ENCODE measurements around the gene ZMIZ2.

Gene ZMIZ2

GRCh38 chr7:44756904-44757303 lies 8.3 kb downstream of the ZMIZ2 start:
- DNase-seq (ENCODE audit: low read depth in 1 of 2, low spot score in 1 of 2), result no peak

DNA sequence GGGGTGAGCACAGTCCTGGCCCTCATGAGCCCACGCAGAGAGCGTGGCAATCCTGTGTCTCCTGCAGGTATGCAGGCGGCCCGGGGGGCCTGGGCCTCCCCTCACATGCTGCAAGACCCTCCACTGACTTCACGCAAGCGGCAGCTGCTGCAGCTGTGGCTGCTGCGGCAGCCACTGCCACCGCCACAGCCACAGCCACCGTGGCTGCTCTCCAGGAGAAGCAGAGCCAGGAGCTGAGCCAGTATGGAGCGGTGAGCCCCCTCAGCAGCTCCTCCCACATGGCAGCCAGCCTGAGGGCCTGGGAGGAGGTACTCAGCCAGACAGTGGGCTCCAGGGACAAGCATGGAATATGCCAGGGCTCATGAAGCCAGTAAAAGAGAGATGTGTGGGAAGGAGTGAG lies 8.7 kb downstream of the ZMIZ2 start:
- DNase-seq (ENCODE audit: low read depth in 1 of 2, low spot score in 1 of 2), result no peak

- no peak for DNase-seq (ENCODE audit: low read depth in 1 of 2, low spot score in 1 of 2)
Measured at GRCh38 chr7:44757739-44758138, 9.1 kb downstream of the ZMIZ2 start.

DNA sequence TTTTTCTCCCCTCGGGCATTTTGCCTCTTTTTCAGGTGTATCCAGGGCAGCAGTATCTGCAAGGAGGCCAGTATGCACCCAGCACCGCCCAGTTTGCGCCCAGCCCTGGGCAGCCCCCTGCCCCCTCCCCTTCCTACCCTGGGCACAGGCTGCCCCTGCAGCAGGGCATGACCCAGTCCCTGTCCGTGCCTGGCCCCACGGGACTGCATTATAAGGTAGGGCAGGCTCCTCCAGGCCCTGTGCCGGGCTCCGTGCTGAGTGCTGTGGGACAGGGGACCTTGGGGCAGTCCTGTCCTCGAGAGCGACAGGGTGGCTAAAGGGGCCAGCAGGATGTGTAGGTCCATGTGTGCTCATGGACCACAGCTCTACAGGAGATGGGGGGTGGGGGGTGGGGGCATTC lies 10.6 kb downstream of the ZMIZ2 start:
- DNase-seq (ENCODE audit: low read depth in 1 of 2, low spot score in 1 of 2), result no peak

- no peak for DNase-seq (ENCODE audit: low read depth in 1 of 2, low spot score in 1 of 2)
Measured at GRCh38 chr7:44760034-44760580, 11.5 kb downstream of the ZMIZ2 start.

- DNase-seq (ENCODE audit: low read depth in 1 of 2, low spot score in 1 of 2), result no peak
Measured at GRCh38 chr7:44761207-44762161, 12.8 kb downstream of the ZMIZ2 start.

DNA sequence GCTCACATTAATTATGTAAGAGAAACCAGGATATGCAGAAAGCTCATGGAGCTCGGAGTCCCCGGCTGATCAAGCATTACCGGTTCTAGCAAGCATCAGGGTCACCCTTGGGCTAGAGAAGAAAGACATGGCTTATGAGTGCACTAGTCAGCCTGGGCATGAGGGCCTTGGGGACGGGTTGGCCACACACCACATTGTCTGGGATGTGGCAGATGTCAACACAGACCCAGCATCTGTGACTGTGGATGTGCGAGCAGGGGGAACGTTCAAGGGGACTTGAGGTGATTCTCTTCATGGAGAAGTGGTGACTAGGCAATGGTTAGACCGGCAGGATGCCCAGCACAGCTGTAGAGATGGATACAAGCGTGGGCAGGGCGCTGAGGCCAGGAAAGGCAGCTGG lies 13.7 kb downstream of the ZMIZ2 start:
- DNase-seq (ENCODE audit: low read depth in 1 of 2, low spot score in 1 of 2), result no peak

- no peak for DNase-seq (ENCODE audit: low read depth in 1 of 2, low spot score in 1 of 2)
Measured at GRCh38 chr7:44762726-44763522, 14.3 kb downstream of the ZMIZ2 start.

- no peak for DNase-seq (ENCODE audit: low read depth in 1 of 2, low spot score in 1 of 2)
Measured at GRCh38 chr7:44764081-44764480, 15.4 kb downstream of the ZMIZ2 start.

GRCh38 chr7:44764665-44765578 lies 16.3 kb downstream of the ZMIZ2 start:
- no peak for DNase-seq (ENCODE audit: low read depth in 1 of 2, low spot score in 1 of 2)

DNA sequence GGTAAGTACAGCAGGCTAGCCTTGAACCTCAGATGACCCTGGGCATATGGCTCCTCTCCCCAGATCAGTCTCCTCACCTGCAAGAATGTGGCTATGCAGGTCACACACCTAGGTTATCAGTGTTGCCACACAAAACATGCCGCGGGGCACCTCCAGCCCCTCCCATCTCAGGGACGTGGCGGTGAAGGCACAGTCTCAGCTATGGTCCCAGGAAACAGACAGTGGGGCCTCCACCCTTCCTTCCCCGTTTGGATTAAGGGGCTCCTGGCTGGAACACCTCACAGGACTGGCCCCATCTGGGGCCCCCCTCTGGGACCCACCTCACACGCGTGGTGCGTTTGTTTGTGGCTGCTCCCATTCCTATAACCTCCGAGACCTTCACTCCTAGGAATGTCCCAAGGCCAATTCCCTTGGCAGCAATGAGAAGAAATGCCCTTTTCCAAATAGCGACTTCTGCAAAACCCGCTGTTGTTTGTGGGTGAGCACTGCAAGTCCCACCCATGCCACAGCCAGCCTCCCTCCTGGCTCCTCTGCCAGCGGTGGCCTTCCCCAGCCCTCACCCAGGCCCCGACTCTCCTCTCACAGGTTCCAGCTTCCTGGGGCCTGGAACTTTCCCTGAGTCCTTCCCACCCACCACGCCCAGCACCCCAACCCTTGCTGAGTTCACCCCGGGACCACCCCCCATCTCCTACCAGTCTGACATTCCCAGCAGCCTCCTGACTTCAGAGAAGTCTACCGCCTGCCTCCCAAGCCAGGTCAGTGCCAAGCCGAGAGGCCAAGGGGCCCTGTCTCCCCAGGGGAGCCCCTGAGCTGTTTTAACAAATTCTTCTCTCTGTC lies 17.1 kb downstream of the ZMIZ2 start:
- no peak for DNase-seq (ENCODE audit: low read depth in 1 of 2, low spot score in 1 of 2)

DNA sequence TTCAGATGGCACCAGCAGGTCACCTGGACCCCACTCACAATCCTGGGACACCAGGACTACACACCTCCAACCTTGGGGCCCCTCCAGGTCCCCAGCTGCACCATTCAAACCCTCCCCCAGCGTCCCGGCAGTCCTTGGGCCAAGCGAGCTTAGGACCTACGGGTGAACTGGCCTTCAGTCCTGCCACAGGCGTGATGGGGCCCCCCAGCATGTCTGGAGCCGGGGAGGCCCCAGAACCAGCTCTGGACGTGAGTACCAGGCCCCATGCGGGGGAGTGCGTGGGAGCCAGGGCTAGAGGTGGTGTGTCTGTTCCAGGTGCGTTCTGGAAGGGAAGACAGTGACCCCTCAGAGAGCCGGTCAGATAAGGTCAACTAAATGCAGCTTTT lies 17.8 kb downstream of the ZMIZ2 start:
- DNase-seq (ENCODE audit: low read depth in 1 of 2, low spot score in 1 of 2), result no peak

- DNase-seq (ENCODE audit: low read depth in 1 of 2, low spot score in 1 of 2), result no peak
Measured at GRCh38 chr7:44767134-44767911, 18.7 kb downstream of the ZMIZ2 start.

- no peak for DNase-seq (ENCODE audit: low read depth in 1 of 2, low spot score in 1 of 2)
Measured at GRCh38 chr7:44767912-44768627, 19.4 kb downstream of the ZMIZ2 start.

GRCh38 chr7:44768628-44769371 lies 20.2 kb downstream of the ZMIZ2 start:
- no peak for DNase-seq (ENCODE audit: low read depth in 1 of 2, low spot score in 1 of 2)

- DNase-seq (ENCODE audit: low read depth in 1 of 2, low spot score in 1 of 2), result no peak
Measured at GRCh38 chr7:44769376-44769775, 20.7 kb downstream of the ZMIZ2 start.

GRCh38 chr7:44769776-44770294 lies 21.2 kb downstream of the ZMIZ2 start:
- no peak for DNase-seq (ENCODE audit: low read depth in 1 of 2, low spot score in 1 of 2)

- no peak for DNase-seq (ENCODE audit: low read depth in 1 of 2, low spot score in 1 of 2)
Measured at GRCh38 chr7:44771358-44771757, 22.7 kb downstream of the ZMIZ2 start.

Measured in activated T-helper 1 cell treated with anti-CD3 and anti-CD28 coated beads, Interleukin-2, amount 50 U/mL, for 16 hours (primary cell).